Heart right ventricle (tissue), 16 donors: ENCODE results near the gene NWD2. TPM values are rescaled to one million over a fixed set of nuclear protein-coding genes. Genes with fewer than 3 reads are reported as not detected.

Experiments used
- ATAC-seq, 8 donors: fragments of 200-7000 bp; cut with Tn5 transposase; one replicate each; pipeline ENCODE4 v1.9.1; 2020; ENCODE audit warnings: mild to moderate bottlenecking in 8 of 8, moderate library complexity in 8 of 8, moderate number of reproducible peaks in 1 of 8
- DNase-seq, 2 donors: peaks; one replicate each; pipeline ENCODE4 v3.0.0-alpha.2; 2020
- H3K27ac ChIP-seq, 10 donors: fragments of 200-600 bp; sonication (generic) in 2 of 10; one replicate each; pipeline versions ENCODE4 v1.5.0 to v1.8.0; 2020 to 2022; ENCODE audit warnings: mild to moderate bottlenecking in 3 of 10
- H3K27me3 ChIP-seq, 7 donors: fragments of 200-600 bp; one replicate each; pipeline ENCODE4 v1.8.0; 2021 to 2022; ENCODE audit warnings: mild to moderate bottlenecking in 2 of 7
- H3K36me3 ChIP-seq, 9 donors: fragments of 200-600 bp; sonication (generic) in 1 of 9; one replicate each; pipeline versions ENCODE4 v1.5.0 to v1.8.0; 2020 to 2022; ENCODE audit warnings: mild to moderate bottlenecking in 2 of 9
- H3K4me1 ChIP-seq, 9 donors: fragments of 200-600 bp; sonication (generic) in 1 of 9; one replicate each; pipeline versions ENCODE4 v1.5.0 to v1.8.0; 2020 to 2022; ENCODE audit warnings: mild to moderate bottlenecking in 4 of 9
- H3K4me3 ChIP-seq, 10 donors: fragments of 200-600 bp; sonication (generic) in 2 of 10; one replicate each; pipeline versions ENCODE4 v1.5.0 to v1.8.0; 2020 to 2022; ENCODE audit warnings: mild to moderate bottlenecking in 7 of 10, moderate library complexity in 2 of 10
- H3K9me3 ChIP-seq, 11 donors: fragments of 200-600 bp in 10 of 11; sonication (generic) in 2 of 11; one replicate each; pipeline versions ENCODE4 v1.5.0 to v1.8.0; 2013 to 2022; ENCODE audit warnings: mild to moderate bottlenecking in 2 of 11, control low read depth in 1 of 11, moderate library complexity in 1 of 11
- WGBS, 2 donors: extraction: QIAGEN DNeasy Blood & Tissue Kit; methylation state at CpG; one replicate each; pipeline ENCODE4 v1.1.7; 2013; ENCODE audit warnings: inconsistent platforms in 1 of 2; 5-methylcytosine and 5-hydroxymethylcytosine counted together
- intact Hi-C, 10 donors: fragments of 100-400 bp; cut with DNase I; formaldehyde crosslinking; loops; one replicate each; pipeline versions ENCODE4 v1.11.1 to v1.14.2; 2022
- polyA plus RNA-seq, 2 donors: library from polyadenylated mRNA; stranded (reverse); fragments of 200-250 nt; gene quantifications; one replicate each; pipeline ENCODE4 v1.2.3, GENCODE V29; 2013
- total RNA-seq, 10 donors: library from RNA; stranded (reverse); fragmentation: NEBNext Ultra II Directional in 3 of 10; extraction: Animal tissue kit (Norgen Biotek cat#: 25700) in 3 of 10; gene quantifications; one replicate each; pipeline versions ENCODE4 v1.2.1 to v1.2.4, GENCODE V29; 2021 to 2023
- TF ChIP-seq, protein P1 (sequence below), 9 donors: fragments of 200-600 bp; sonication (generic) in 2 of 9; IDR thresholded peaks; one replicate each; pipeline versions ENCODE4 v1.5.0 to v1.8.0; 2021 to 2022; ENCODE audit warnings: antibody characterized with exemption in 9 of 9, mild to moderate bottlenecking in 5 of 9, moderate library complexity in 1 of 9
- donor health status: Arrhythmogenic right ventricular cardiomyopathy.
- donor health status: ischemic (EF 13 %, LVEDD 7.1; RV severe dilation, severe dysfunction).
- donor health status: healthy with polysubstance abuse.
- donor health status: DM: no; HTN: yes; CAD: no.
- donor health status: DM: no; HTN: no; CAD: no.
- donor health status: ischemic (EF 25% LVEDD 6.9; RV normal size, moderate dysfunction).
- donor health status: ischemic (EF 25% LVEDD 5.7; RV mildly dilated, moderate dysfunction).
- donor health status: healthy.
- donor health status: DM: yes; HTN: yes; CAD: no.
- donor health status: Ischemic cardiomyopathy.
- donor health status: ischemic (EF 35%, LVEDD 5.7; RV mildly dilated, moderate dysfunction).
- donor health status: nonischemic (EF 11% LVEDD 7.7; RV severe dilation, severe dysfunction).
- donor health status: DM: yes; HTN: yes; CAD: no.
- donor health status: PGD.
- donor health status: ischemic (EF 29% LVEDD 5.4; RV normal size, mild dysfunction).
- donor health status: nonischemic (EF 23%, LVEDD 6.1; RV moderate dilation, normal function).

The NWD2 gene
- total and polyA plus RNA-seq, 12 donors: 0.02 to 0.37 (median 0.04) TPM; not detected in 7

DNA sequence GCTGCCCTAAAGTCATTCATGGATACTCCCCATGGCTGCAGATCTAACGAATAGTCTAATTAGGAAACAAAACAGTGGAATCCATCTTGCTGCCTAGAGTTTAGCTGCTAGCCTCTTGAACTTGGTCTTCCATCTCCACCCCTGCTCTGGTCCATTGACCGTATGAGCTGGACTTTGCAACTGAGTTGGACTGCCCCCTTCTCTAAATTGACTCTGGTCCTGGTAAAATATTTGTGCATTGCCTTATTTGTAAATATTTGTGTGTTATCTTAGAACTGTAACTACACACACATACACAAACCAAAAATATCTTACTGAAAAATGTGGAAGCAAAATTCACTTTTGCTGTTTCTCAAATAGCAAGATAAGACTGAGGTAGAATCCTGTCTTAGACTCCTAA lies 181.3 kb downstream of the NWD2 start:
- TF ChIP-seq, protein P1, sequence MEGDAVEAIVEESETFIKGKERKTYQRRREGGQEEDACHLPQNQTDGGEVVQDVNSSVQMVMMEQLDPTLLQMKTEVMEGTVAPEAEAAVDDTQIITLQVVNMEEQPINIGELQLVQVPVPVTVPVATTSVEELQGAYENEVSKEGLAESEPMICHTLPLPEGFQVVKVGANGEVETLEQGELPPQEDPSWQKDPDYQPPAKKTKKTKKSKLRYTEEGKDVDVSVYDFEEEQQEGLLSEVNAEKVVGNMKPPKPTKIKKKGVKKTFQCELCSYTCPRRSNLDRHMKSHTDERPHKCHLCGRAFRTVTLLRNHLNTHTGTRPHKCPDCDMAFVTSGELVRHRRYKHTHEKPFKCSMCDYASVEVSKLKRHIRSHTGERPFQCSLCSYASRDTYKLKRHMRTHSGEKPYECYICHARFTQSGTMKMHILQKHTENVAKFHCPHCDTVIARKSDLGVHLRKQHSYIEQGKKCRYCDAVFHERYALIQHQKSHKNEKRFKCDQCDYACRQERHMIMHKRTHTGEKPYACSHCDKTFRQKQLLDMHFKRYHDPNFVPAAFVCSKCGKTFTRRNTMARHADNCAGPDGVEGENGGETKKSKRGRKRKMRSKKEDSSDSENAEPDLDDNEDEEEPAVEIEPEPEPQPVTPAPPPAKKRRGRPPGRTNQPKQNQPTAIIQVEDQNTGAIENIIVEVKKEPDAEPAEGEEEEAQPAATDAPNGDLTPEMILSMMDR (IDR thresholded peaks at IDR 0.05): no peak
- H3K9me3 ChIP-seq: peaks cover 0 to 3% (median 0%) of the 10 kb centered on the region in 11 donors
- H3K27me3 ChIP-seq: peaks cover 0 to 17% (median 0%) of the 10 kb centered on the region in 7 donors
- H3K4me3 ChIP-seq: no peak overlapping the region
- intact Hi-C loops: no loop called here
- 74 to 81% methylated on average over 2 of the region's 2 CpGs for WGBS, 2 donors
- H3K27ac ChIP-seq: no peak overlapping the region
- H3K36me3 ChIP-seq: no peaks in the 10 kb centered on the region
- ATAC-seq (no peak), DNase-seq (no peak)
- no peaks in the 10 kb centered on the region for H3K4me1 ChIP-seq

DNA sequence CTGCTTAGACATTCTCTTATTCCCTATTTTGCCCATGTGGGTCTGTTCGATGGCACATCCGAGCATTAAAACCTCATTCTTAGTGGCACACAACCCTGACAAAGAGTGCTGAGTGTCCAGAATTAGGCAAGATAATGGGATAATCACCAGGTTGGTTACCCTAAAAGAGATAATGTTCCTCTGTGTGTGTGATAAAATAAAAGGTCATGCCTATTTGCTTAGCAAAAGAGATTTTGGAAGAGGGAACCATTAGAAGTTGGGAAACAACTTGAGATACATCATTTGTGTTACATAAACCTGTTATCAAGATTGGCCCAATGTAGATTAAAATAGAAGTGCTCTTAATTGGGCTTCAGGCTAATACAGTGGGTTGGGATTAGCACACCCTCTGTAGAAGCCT lies 182.7 kb downstream of the NWD2 start:
- ATAC-seq (no peak), DNase-seq (no peak)
- intact Hi-C loops: no loop called here
- WGBS, 2 donors: 89 to 94% methylated on average over 2 of the region's 2 CpGs
- Histone ChIP-seq H3K9me3 (peaks cover 0 to 3% (median 0%) of the 10 kb centered on the region in 11 donors), H3K4me1 (no peaks in the 10 kb centered on the region), H3K27me3 (peaks cover 0 to 17% (median 0%) of the 10 kb centered on the region in 7 donors), H3K27ac (no peak overlapping the region), H3K36me3 (no peaks in the 10 kb centered on the region), H3K4me3 (no peak overlapping the region)
- TF ChIP-seq, protein P1 (IDR thresholded peaks at IDR 0.05): no peak

DNA sequence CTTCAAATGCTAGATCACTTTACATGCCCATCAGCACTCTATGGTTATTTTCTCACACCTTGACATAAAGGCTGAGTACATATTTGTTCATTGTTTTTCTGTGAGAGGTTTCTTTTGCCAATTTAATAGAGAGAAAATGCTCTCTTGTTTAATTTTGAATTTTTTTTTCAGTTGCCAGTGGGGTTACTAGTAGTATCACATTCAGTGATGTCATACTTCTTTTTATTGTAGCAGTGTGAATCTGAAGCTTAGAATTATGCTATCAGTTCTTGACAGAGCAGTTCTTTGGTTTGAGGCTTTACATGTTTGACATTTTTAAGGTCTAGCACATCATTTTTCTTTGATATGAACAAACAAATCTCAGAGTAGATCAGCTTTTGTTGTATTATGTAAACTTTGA lies 185.4 kb downstream of the NWD2 start:
- TF ChIP-seq, protein P1 (IDR thresholded peaks at IDR 0.05): no peak
- Histone ChIP-seq H3K4me1 (no peaks in the 10 kb centered on the region), H3K36me3 (no peaks in the 10 kb centered on the region), H3K9me3 (no peaks in the 10 kb centered on the region), H3K27me3 (peaks cover 0 to 23% (median 10%) of the 10 kb centered on the region in 7 donors), H3K4me3 (no peak overlapping the region), H3K27ac (no peak overlapping the region)
- DNase-seq: no peak
- ATAC-seq: no peak
- intact Hi-C loops: no loop called here

DNA sequence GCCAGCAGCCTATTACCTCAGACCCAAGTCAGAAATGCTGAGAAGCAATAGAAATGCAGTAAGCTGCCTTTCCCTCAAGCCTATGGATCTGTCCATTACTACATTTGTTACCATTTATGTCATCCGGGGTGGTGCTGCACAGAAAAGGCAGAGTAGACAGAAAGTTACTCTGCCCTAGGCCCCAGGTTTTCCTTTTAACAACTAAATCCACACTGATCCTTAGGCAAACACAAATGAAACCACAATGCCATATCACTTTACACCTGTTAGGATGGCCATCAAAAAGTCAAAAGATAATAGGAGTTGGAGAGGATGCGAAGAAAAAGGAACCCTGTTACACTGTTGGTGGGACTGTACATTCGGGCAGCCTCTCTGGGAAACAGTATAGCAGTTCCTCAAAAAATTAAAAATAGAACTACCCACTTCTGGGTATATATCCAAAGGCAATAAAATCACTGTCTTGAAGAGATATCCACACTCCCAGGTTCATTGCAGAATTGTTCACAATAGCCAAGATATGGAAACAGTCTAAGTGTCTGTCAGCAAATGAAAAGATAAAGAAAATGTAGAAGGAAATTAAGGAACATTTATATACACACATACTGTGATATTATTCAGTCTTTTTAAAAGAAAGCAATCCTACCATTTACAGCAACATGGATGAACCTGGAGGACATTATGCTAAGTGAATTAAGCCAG lies 186.3 kb downstream of the NWD2 start:
- peaks cover 0 to 23% (median 10%) of the 10 kb centered on the region in 7 donors for H3K27me3 ChIP-seq
- no peaks in the 10 kb centered on the region for H3K9me3 ChIP-seq
- H3K4me1 ChIP-seq: no peaks in the 10 kb centered on the region
- no peak overlapping the region for H3K27ac ChIP-seq
- TF ChIP-seq, protein P1 (IDR thresholded peaks at IDR 0.05): no peak
- no peaks in the 10 kb centered on the region for H3K36me3 ChIP-seq
- WGBS, 2 donors: 85 to 90% methylated on average over 3 of the region's 3 CpGs
- ATAC-seq (no peak), DNase-seq (no peak)
- H3K4me3 ChIP-seq: no peak overlapping the region
- intact Hi-C loops: no loop called here
